PC-9 (cell line): ENCODE data around the gene STRN4.

Experiments used
- CTCF ChIP-seq: fragments of 200-600 bp; sonication (generic); conservative IDR thresholded peaks from 2 replicates; pipeline ENCODE4 v1.6.1; 2017; ENCODE audit warnings: mixed run types, antibody characterized with exemption, mild to moderate bottlenecking, moderate library complexity
- EZH2 ChIP-seq: fragments of 200-600 bp; sonication (generic); IDR thresholded peaks from 2 replicates; pipeline ENCODE4 v1.8.0; 2017; ENCODE audit warnings: antibody characterized with exemption, low read depth

GRCh38 chr19:46787040-46787330 is 40.7 kb upstream of the STRN4 start:
- TF ChIP-seq CTCF (no peak), EZH2 (no peak)
